GM18508 (cell line): ENCODE measurements around the gene FLII.
"Not testable (repeated sequence)": the region's sequence is repeated elsewhere in the genome, so short reads cannot be mapped to it uniquely, and the experiment has no call there.

Experiments
- ATAC-seq: cut with Tn5 transposase; IDR thresholded peaks from one replicate; pipeline ENCODE4 v1.9.1; 2021; ENCODE audit warnings: moderate number of reproducible peaks; ENCODE audit not compliant: insufficient read depth, unreplicated experiment

FLII gene

GRCh38 chr17:18258356-18259038, at the start of gene FLII:
Gene FLII (minus strand): TSS chr17:18258738. CDS start chr17:18258690, 48 bp downstream.
- no peak for ATAC-seq

DNA sequence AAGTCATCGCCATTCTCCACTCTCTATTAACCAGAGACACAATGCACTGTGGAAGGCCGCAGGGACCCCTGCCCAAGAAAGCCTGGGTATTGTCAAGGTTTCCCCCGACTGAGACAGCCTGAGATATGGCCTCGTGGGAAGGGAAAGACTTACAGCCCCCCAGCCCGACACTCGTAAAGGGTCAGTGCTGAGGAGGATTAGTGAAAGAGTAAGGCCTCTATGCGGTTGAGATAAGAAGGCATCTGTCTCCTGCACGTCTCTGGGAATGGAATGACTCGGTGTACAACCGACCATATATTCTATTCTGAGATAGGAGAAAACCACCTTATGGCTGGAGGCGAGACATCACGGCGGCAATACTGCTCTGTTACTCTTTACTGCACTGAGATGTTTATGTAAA, 44.7 kb upstream of the FLII start:
- ATAC-seq, result not testable (repeated sequence)

DNA sequence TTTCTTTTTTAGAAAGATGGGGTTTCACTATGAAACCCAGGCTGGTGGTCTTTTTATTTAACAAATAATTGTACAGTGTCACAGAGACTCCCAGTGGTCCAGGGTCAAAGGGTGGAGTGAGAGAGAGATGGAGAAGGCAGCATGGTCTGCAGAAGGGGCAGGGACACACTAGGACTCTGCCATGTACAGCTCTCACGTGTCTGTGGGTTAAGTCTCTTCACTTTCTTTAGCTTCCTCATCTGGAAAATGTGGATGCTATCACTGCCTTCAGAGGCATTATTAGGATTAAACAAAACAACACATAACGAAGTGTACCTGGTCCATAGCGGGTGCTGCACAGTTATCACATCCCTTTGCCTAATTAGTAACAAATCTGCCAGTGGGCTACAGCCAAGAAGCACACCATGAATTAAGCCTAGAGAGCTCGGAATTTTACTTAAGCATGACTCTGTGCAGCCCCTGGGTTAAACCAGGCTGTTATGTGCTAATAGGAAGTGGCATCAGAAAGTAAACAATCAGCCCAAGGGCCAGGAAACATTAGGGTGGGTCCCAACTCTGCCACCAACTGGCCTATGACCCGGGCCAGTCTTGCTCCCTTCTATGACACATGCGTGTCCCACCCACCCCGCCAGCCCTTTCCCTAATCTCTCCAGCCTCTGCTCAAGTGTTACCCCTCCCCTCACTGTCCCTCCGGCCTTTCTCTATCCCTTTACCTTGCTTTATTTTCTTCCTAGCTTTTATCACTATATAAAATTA, 42.4 kb upstream of the FLII start:
- no peak for ATAC-seq

GRCh38 chr17:18298061-18298460, 39.5 kb upstream of the FLII start:
- ATAC-seq, result not testable (repeated sequence)

DNA sequence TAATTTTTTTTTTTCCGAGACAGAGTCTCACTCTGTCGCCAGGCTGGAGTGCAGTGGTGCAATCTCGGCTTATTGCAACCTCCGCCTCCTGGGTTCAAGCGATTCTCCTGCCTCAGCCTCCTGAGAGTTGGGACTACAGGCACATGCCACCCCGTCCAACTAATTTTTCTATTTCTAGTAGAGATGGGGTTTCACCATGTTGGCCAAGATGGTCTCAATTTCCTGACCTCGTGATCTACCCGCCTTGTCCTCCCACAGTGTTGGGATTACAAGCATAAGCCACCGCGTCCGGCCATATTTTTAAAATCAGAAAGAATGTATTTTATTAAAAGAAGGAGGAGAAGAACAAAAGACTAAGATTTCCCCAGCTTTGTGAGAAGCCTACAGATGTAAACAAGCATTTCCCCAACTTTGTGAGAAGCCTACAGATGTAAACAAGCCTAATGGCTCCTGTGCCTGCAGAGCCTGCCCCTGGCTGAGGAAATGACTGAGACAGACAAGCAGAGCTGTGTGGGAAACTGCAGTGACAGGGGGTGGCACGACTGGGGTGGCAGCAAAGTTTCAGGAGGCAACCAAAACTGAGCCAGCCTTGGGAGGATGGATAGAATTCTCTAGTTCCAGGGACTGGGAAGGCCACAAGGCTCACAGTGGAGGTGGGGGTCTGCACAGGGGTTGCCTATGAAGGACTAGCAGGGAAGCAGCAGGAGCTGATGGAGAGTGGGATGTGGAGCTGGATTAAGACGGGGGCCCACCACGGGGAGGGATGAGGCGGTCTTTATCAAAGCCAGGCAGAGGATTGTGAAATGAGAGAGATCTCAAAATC, 33.4 kb upstream of the FLII start:
- no peak for ATAC-seq

DNA sequence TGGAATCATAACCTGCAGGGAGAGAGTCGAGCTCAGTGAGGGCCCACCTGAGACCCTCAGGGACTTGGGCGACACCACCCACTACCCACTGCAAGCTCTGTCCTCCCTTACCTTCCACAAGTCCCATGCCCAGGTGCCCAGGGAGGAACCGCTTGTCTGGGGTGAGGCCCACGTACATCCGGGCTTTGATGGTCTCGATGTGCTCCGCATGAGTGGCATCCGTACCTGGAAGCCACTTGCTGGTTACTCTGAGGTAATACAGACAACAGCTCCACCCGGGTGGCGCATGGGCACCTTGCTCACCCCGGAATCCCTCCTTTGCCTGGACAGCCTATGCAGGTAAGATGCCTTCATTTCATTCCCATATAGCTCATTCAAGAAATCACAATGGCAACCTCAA, 26.8 kb upstream of the FLII start:
- ATAC-seq, result no peak

- ATAC-seq, result no peak
Measured at GRCh38 chr17:18281788-18282187, 23.2 kb upstream of the FLII start.

- no peak for ATAC-seq
Measured at GRCh38 chr17:18280766-18281371, 22.3 kb upstream of the FLII start.

DNA sequence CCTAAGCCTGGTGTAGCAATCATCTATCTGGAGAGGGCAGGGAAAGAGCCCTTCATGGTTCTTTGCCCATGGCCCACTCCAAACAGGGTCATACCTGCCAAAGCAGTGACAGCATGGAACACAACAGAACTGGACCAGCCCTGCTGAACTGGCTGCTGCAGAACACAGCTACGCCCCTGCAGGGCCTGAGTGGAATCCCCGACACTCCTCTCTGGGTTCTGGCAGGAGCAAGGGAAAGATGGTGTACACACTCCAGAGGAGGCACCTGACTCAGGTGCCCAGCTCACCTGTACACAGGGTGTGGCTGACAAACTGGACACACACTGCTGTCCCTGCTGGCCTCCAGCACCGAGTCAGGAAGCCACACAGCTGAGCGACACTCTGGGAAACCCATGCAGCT, 21.7 kb upstream of the FLII start:
- no peak for ATAC-seq

DNA sequence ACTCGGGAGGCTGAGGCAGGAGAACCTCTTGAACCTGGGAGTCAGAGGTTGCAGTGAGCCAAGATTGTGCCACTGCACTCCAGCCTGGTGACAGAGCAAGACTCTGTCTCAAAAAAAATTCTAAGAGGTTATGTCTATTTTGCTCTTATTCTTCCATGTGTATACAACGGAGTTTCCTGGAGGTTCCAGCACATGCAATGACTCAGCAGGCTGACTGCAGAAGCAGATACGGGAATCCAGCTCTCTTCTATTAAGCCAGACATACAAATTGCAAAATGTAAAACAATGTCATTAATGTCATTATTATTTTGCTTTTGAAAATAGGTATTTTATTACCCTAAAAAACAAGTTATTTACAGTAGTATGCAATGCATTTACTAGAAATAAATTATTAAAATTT, 20.3 kb upstream of the FLII start:
- ATAC-seq, result no peak

GRCh38 chr17:18277076-18277475, 18.5 kb upstream of the FLII start:
- no peak for ATAC-seq

- ATAC-seq, result no peak
Measured at GRCh38 chr17:18270046-18270931, 11.8 kb upstream of the FLII start.

DNA sequence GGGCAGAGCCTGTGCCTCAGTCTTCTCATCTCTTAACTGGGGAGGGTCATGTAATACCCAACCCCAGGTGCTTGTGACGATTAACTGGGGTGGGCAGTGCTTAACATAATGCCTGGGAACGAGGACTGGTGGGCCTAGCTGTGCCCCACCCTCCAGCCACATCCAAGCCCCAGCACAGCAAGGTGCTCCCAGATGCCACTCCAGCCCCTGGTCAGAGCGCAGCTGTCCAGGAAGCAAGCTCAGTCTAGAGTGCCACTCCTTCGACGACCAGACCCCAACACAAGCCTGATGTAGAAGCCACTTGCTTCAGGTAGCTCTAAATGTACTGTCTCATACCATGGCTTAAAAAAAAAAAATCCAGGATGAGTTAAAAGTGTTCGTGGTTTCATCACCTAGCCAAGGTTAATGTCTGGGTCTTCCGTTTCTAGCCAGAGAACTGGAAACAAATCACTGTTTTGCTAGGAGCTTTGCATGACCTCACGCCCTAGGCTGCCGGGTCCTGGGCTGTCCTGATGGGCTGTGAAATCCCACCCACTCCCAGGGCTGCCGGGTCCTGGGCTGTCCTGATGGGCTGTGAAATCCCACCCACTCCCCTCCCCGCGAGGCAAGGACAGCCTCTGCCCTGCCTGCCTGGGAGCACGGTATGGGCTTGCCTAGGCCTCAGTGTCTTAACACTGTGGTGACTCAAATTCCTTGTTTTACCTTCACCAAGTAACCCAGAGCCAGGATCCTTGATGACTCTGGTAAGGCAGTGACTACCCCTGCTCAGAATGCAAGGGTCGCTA, 9.6 kb upstream of the FLII start:
- no peak for ATAC-seq

- no peak for ATAC-seq
Measured at GRCh38 chr17:18267366-18267765, 8.8 kb upstream of the FLII start.

DNA sequence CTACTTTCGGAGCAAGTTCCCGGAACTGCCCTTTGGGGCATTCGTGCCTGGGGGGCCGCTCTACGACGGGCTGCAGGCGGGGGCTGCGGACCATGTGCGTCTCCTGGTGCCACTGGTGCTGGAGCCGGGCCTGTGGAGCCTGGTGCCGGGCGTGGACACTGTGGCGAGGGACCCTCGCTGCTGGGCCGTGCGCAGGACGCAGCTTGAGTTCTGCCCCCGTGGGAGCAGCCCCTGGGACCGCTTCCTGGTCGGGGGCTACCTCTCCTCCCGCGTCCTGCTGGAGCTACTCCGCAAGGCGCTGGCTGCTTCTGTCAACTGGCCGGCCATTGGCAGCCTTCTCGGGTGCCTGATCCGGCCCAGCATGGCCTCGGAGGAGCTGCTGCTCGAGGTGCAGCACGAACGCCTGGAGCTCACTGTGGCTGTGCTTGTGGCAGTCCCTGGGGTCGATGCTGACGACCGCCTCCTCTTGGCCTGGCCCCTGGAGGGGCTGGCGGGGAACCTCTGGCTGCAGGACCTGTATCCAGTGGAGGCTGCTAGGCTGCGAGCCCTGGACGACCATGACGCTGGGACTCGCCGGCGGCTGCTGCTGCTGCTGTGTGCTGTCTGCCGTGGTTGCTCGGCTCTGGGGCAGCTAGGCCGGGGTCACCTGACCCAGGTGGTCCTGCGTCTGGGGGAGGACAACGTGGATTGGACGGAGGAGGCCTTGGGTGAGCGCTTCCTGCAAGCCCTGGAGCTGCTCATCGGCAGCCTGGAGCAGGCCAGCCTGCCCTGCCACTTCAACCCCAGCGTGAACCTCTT, 5.5 kb upstream of the FLII start:
- no peak for ATAC-seq

DNA sequence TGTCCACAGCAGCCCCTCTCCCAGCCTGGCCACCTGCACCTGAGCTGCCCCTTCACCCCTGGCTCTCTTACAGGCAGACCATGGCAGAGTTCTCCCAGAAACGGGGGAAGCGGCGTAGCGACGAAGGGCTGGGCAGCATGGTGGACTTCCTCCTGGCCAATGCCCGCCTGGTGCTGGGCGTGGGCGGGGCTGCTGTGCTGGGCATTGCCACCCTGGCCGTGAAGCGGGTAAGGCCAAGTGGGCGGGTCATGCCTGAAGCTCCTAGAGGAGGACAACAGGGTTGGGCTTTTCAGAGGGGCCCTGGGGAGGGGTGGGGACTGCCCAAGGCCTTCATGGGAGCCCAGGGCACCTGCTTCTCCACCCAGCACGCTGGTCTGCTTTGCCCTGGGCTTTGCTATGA, 4.1 kb upstream of the FLII start:
- no peak for ATAC-seq

GRCh38 chr17:18262111-18262510, 3.6 kb upstream of the FLII start:
- no peak for ATAC-seq

GRCh38 chr17:18261659-18262058, 3.1 kb upstream of the FLII start:
- ATAC-seq, result no peak
